SK-N-SH (cell line): ENCODE data around the gene WDR93. TPM values are rescaled to one million over a fixed set of nuclear protein-coding genes. Genes with fewer than 3 reads are reported as not detected.

ENCODE experiments used
- CTCF ChIA-PET: fragments of 300-600, 350-600 bp; formaldehyde crosslinking; extraction: SDS; loops from one replicate; lab custom pipeline; 2021; lab: Yijun Ruan, JAX
- POLR2A ChIA-PET: fragments of 350-600 bp; sonication (Branson Sonifier 250); formaldehyde crosslinking; extraction: SDS; loops from one replicate; lab custom pipeline; 2020; ENCODE audit warnings: antibody characterized with exemption, inconsistent platforms; lab: Yijun Ruan, JAX
- DNase-seq: peaks from one replicate; pipeline ENCODE4 v3.0.0; 2012
- H2AFZ ChIP-seq: fragments of 200-600 bp; sonication (generic); 2 replicates; pipeline ENCODE4 v1.8.1; 2016; ENCODE audit warnings: antibody characterized with exemption, mild to moderate bottlenecking, low read depth
- H3F3A ChIP-seq: fragments of 200-600 bp; sonication (generic); replicated peaks from 2 replicates; pipeline ENCODE3; 2016; ENCODE audit warnings: antibody characterized with exemption, mild to moderate bottlenecking; ENCODE audit not compliant: insufficient read depth
- H3K27ac ChIP-seq, 2 experiments: fragments of 200-500 bp in 1 of 2; fragments of 200-600 bp in 1 of 2; sonication (Bioruptor generic) in 1 of 2; sonication (generic), shearing (Covaris generic) in 1 of 2; 2 replicates each; pipeline versions ENCODE4 v1.5.1 to v1.6.1; 2014 to 2016; ENCODE audit warnings: low read depth in 2 of 2, inconsistent platforms in 1 of 2, low read length in 1 of 2, mild to moderate bottlenecking in 1 of 2, mixed read lengths in 1 of 2
- H3K27me3 ChIP-seq: fragments of 200-600 bp; sonication (generic), shearing (Covaris generic); 2 replicates; pipeline ENCODE4 v1.6.1; 2016; ENCODE audit warnings: mixed run types; ENCODE audit not compliant: insufficient read depth
- H3K36me3 ChIP-seq, 2 experiments: fragments of 200-500 bp in 1 of 2; fragments of 200-600 bp in 1 of 2; sonication (Bioruptor generic) in 1 of 2; sonication (generic) in 1 of 2; replicated peaks in 1 of 2; 2 replicates each; pipeline versions ENCODE3 to v1.5.1; 2014 to 2016; ENCODE audit warnings: low read length in 1 of 2, mild to moderate bottlenecking in 1 of 2; ENCODE audit not compliant: insufficient read depth in 2 of 2, control insufficient read depth in 1 of 2
- H3K4me1 ChIP-seq, 2 experiments: fragments of 200-500 bp in 1 of 2; fragments of 200-600 bp in 1 of 2; sonication (Bioruptor generic) in 1 of 2; sonication (generic), shearing (Covaris generic) in 1 of 2; 2 replicates each; pipeline versions ENCODE4 v1.5.1 to v1.6.1; 2014 to 2016; ENCODE audit warnings: low read depth in 1 of 2, low read length in 1 of 2, mixed run types in 1 of 2; ENCODE audit not compliant: insufficient read depth in 2 of 2, control insufficient read depth in 1 of 2
- H3K4me2 ChIP-seq: fragments of 200-600 bp; sonication (generic), shearing (Covaris generic); 2 replicates; pipeline ENCODE4 v1.6.1; 2017; ENCODE audit warnings: mixed run types
- H3K4me3 ChIP-seq, 2 experiments: fragments of 200-500 bp in 1 of 2; fragments of 200-600 bp in 1 of 2; sonication (Bioruptor generic) in 1 of 2; sonication (generic), shearing (Covaris generic) in 1 of 2; 2 replicates each; pipeline versions ENCODE4 v1.5.1 to v1.8.1; 2014 to 2016; ENCODE audit warnings: low read depth in 2 of 2, inconsistent platforms in 1 of 2, low read length in 1 of 2, mild to moderate bottlenecking in 1 of 2, mixed read lengths in 1 of 2, moderate library complexity in 1 of 2
- H3K79me2 ChIP-seq: fragments of 200-600 bp; sonication (generic); 2 replicates; pipeline ENCODE4 v1.8.1; 2017; ENCODE audit warnings: mild to moderate bottlenecking; ENCODE audit not compliant: insufficient read depth
- H3K9ac ChIP-seq: fragments of 200-600 bp; sonication (generic); 2 replicates; pipeline ENCODE4 v1.6.1; 2017; ENCODE audit warnings: mixed run types
- H3K9me2 ChIP-seq: fragments of 200-600 bp; sonication (generic); 2 replicates; pipeline ENCODE4 v1.6.1; 2017; ENCODE audit warnings: mixed run types
- H3K9me3 ChIP-seq: fragments of 200-600 bp; sonication (generic); 2 replicates; pipeline ENCODE4 v1.6.1; 2017; ENCODE audit warnings: mixed run types, mild to moderate bottlenecking, moderate library complexity
- H4K20me1 ChIP-seq: fragments of 200-600 bp; sonication (generic); 2 replicates; pipeline ENCODE4 v1.6.1; 2017; ENCODE audit warnings: mild to moderate bottlenecking, mixed run types; ENCODE audit not compliant: insufficient read depth
- CTCF ChIP-seq: fragments of 200-600 bp; sonication (generic); IDR thresholded peaks from 2 replicates; pipeline ENCODE4 v1.6.1; 2017; ENCODE audit warnings: antibody characterized with exemption, mild to moderate bottlenecking, moderate library complexity
- ELF1 ChIP-seq: IDR thresholded peaks from 2 replicates; pipeline ENCODE4 v1.4.0; 2012
- EZH2phosphoT487 ChIP-seq: fragments of 200-600 bp; sonication (generic); IDR thresholded peaks from 2 replicates; pipeline ENCODE4 v1.6.1; 2017; ENCODE audit warnings: low read depth, mixed run types, mild to moderate bottlenecking, antibody characterized with exemption, moderate library complexity, borderline replicate concordance
- FOSL2 ChIP-seq: IDR thresholded peaks from 2 replicates; pipeline ENCODE4 v1.4.0; 2012; ENCODE audit warnings: low read depth, mild to moderate bottlenecking, moderate library complexity, borderline replicate concordance
- JUND ChIP-seq: IDR thresholded peaks from 2 replicates; pipeline ENCODE4 v1.4.0; 2012
- MEF2A ChIP-seq: IDR thresholded peaks from 2 replicates; pipeline ENCODE4 v1.4.0; 2012; ENCODE audit warnings: low read depth, borderline replicate concordance
- RCOR1 ChIP-seq: fragments of 150-350 bp; IDR thresholded peaks from 2 replicates; pipeline ENCODE4 v1.6.1; 2017; ENCODE audit warnings: antibody characterized with exemption, low read length
- REST ChIP-seq: IDR thresholded peaks from 2 replicates; pipeline ENCODE4 v1.6.1; 2012; ENCODE audit warnings: mild to moderate bottlenecking, low read depth, low read length, moderate library complexity
- YY1 ChIP-seq: IDR thresholded peaks from 2 replicates; pipeline ENCODE4 v1.4.0; 2012; ENCODE audit warnings: low read depth, mild to moderate bottlenecking
- ZBTB33 ChIP-seq: IDR thresholded peaks from 2 replicates; pipeline ENCODE4 v1.4.0; 2012; ENCODE audit warnings: low read depth, borderline replicate concordance
- WGBS: methylation state at CpG from one replicate; pipeline ENCODE4 v1.1.6; 2017; ENCODE audit warnings: low lambda C conversion rate; 5-methylcytosine and 5-hydroxymethylcytosine counted together
- polyA plus RNA-seq, 3 experiments: library from polyadenylated mRNA; depleted of rRNA; stranded (reverse); fragments of >200 nt; gene quantifications; 2 replicates each; pipeline ENCODE4 v1.2.3, GENCODE V29; 2012

Gene WDR93
- polyA plus RNA-seq, 1 of the 3 experiments (the other 2 are of a cell fraction): 0.35 TPM

GRCh38 chr15:89659295-89659694 is 31.3 kb upstream of the WDR93 start (continued):
- TF ChIP-seq FOSL2: no peak

DNA sequence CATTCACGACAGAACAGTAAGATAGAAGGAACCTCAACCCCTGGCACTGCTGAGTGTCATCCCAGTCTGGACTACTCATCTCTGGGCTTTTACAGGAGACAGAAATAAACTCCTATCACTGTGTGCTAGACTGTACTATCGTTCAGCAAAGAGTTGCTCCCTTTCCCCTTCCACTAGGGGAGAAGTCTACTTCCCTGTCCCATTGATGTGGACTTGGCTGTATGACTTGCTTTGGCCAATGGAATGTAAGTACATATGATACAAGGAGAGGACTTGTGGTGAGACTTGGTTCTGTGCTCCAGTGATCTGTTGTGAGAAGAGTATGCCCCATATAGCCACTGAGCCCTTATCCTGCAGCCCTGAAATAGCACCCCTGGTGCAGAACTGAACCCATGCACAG is 30.1 kb upstream of the WDR93 start:
- Histone ChIP-seq H3K9me3 (no peaks in the 10 kb centered on the region), H3K4me2 (no peak overlapping the region), H3K79me2 (no peaks in the 10 kb centered on the region), H4K20me1 (no peaks in the 10 kb centered on the region), H3K36me3 (no peaks in the 10 kb centered on the region), H3K9ac (no peak overlapping the region), H3K9me2 (no peaks in the 10 kb centered on the region), H3K4me1 (peaks cover 12 to 14% of the 10 kb centered on the region in 2 experiments; a peak in 3 of 4 replicates), H3K27ac (no peak overlapping the region), H3K27me3 (no peaks in the 10 kb centered on the region), H3F3A (peaks cover 41% of the 10 kb centered on the region), H3K4me3 (no peak overlapping the region), H2AFZ (no peak overlapping the region)
- no peak for TF ChIP-seq REST
- TF ChIP-seq YY1: no peak
- TF ChIP-seq RCOR1: no peak
- TF ChIP-seq ZBTB33: no peak
- no peak for TF ChIP-seq MEF2A
- no peak for TF ChIP-seq CTCF
- TF ChIP-seq EZH2phosphoT487: no peak
- no peak for TF ChIP-seq FOSL2
- no peak for TF ChIP-seq JUND
- TF ChIP-seq ELF1: no peak
- 62% methylated on average over 2 of the region's 2 CpGs for WGBS
- POLR2A ChIA-PET: no interaction called here
- no peak for DNase-seq
- CTCF ChIA-PET: interaction anchor here (3.2 kb wide), 1 partner anchor 13 kb away, joined by 21 read pairs; no protein-coding TSS in a partner anchor
